Loucy (cell line): ENCODE data around the gene PEX14.

Source experiments
- EZH2phosphoT487 ChIP-seq: fragments of 200-600 bp; IDR thresholded peaks from 2 replicates; pipeline ENCODE4 v1.6.1; 2018; ENCODE audit warnings: antibody characterized with exemption, mild to moderate bottlenecking, moderate library complexity, borderline replicate concordance
- TF ChIP-seq, protein P1 (sequence below): fragments of 200-600 bp; sonication (generic); conservative IDR thresholded peaks from 2 replicates; pipeline ENCODE4 v1.5.1; 2014; ENCODE audit warnings: mild to moderate bottlenecking, antibody characterized with exemption, low read length

DNA sequence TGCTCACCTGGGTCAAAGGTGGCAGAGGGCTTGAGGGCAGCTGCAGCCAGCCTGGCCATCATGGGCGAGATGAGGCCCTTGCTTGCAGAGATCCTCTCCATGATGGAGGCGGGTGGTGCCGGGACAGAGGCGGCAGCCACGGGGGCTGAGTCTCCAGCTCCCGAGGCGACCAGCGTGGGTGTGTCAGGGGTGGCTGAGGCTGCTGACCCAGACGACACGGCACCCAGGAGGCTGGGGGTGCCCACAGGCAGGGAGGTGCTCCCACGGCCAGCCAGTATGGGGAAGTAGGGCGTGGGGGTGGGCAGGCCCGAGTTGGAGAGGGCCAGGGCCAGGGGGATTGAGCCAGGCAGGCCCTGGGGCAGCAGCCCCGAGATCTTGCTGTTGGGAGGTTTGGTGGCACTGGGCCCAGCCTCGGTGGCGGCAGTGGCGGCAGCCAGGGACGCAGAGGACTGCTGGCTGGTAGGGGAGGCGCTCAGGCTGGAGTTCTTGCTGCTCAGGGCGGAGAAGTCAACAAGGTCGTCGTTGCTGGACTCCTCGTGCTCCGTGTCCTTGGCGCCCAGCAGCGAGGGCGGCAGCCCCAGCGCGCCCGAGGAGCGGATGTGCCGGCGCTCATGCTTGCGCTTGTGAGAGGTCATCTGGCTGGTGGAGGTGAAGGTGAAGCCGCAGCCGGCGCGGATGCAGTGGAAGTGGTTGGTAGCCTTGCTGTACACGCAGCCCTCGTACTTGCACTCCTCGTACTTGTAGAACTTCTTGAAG, 178.8 kb downstream of the PEX14 start:
- TF ChIP-seq, protein P1, sequence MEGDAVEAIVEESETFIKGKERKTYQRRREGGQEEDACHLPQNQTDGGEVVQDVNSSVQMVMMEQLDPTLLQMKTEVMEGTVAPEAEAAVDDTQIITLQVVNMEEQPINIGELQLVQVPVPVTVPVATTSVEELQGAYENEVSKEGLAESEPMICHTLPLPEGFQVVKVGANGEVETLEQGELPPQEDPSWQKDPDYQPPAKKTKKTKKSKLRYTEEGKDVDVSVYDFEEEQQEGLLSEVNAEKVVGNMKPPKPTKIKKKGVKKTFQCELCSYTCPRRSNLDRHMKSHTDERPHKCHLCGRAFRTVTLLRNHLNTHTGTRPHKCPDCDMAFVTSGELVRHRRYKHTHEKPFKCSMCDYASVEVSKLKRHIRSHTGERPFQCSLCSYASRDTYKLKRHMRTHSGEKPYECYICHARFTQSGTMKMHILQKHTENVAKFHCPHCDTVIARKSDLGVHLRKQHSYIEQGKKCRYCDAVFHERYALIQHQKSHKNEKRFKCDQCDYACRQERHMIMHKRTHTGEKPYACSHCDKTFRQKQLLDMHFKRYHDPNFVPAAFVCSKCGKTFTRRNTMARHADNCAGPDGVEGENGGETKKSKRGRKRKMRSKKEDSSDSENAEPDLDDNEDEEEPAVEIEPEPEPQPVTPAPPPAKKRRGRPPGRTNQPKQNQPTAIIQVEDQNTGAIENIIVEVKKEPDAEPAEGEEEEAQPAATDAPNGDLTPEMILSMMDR: no peak
- no peak for TF ChIP-seq EZH2phosphoT487
